Ovary (tissue), 9 donors: ENCODE results near the gene CLDN22. TPM values are rescaled to one million over a fixed set of nuclear protein-coding genes. Genes with fewer than 3 reads are reported as not detected.

ENCODE experiments used
- DNase-seq, 5 donors: peaks; one replicate each; pipeline ENCODE4 v3.0.0-alpha.2; 2019 to 2020
- H3K27ac ChIP-seq, 2 donors: fragments of 200-600 bp; one replicate each; pipeline versions ENCODE4 v1.5.1 to v1.8.0; 2019 to 2022
- H3K27me3 ChIP-seq: fragments of 200-600 bp; one replicate; pipeline ENCODE4 v1.8.0; 2022
- H3K36me3 ChIP-seq: fragments of 200-600 bp; sonication (generic); one replicate; pipeline ENCODE4 v1.5.1; 2019
- H3K4me1 ChIP-seq: one replicate; pipeline ENCODE4 v1.8.1; 2013; ENCODE audit warnings: mild to moderate bottlenecking, moderate library complexity; ENCODE audit not compliant: insufficient read depth
- H3K4me3 ChIP-seq: fragments of 200-600 bp; sonication (generic); one replicate; pipeline ENCODE4 v1.5.1; 2017
- H3K9me3 ChIP-seq, 2 donors: fragments of 200-600 bp in 1 of 2; sonication (generic) in 1 of 2; one replicate each; pipeline versions ENCODE4 v1.5.1 to v1.8.1; 2013 to 2019; ENCODE audit warnings: mild to moderate bottlenecking in 1 of 2, moderate library complexity in 1 of 2
- CTCF ChIP-seq, 3 donors: fragments of 450-650 bp in 2 of 3; fragments of 200-600 bp in 1 of 3; IDR thresholded peaks; one replicate each; pipeline versions ENCODE4 v1.5.1 to v1.8.0; 2016 to 2022; ENCODE audit warnings: antibody characterized with exemption in 3 of 3, mild to moderate bottlenecking in 1 of 3
- EP300 ChIP-seq: sonication (generic); formaldehyde crosslinking; IDR thresholded peaks from one replicate; pipeline ENCODE4 v1.6.1; 2017; ENCODE audit warnings: antibody characterized with exemption
- POLR2A ChIP-seq: fragments of 450-650 bp; IDR thresholded peaks from one replicate; pipeline ENCODE4 v1.6.1; 2017; ENCODE audit warnings: antibody characterized with exemption, mild to moderate bottlenecking, moderate library complexity
- WGBS, 3 donors: extraction: QIAGEN DNeasy Blood & Tissue Kit in 1 of 3; methylation state at CpG; one replicate each; pipeline versions ENCODE4 v1.1.5 to v1.1.7; 2013 to 2017; 5-methylcytosine and 5-hydroxymethylcytosine counted together
- intact Hi-C, 4 donors: fragments of 100-400 bp; cut with DNase I; formaldehyde crosslinking; loops; one replicate each; pipeline versions ENCODE4 v1.11.0 to v1.15.1; 2022 to 2023
- polyA plus RNA-seq, 2 donors: library from polyadenylated mRNA; stranded (reverse); fragments of 200-250 nt in 1 of 2; fragments of 350-450 nt in 1 of 2; fragmentation: Illumina TruSeq in 1 of 2; extraction: RNeasy Lipid Tissue Mini Kit (QIAGEN cat#74804) in 1 of 2; gene quantifications; one replicate each; pipeline ENCODE4 v1.2.3, GENCODE V29; 2013 to 2014
- total RNA-seq, 7 donors: library from RNA; depleted of rRNA in 2 of 7; stranded (reverse); fragments of >200 nt in 2 of 7; fragmentation: NEBNext Ultra II Directional in 3 of 7; extraction: Animal tissue kit (Norgen Biotek cat#: 25700) in 3 of 7; gene quantifications; one replicate each; pipeline versions ENCODE4 v1.1.0 to v1.2.4, GENCODE V29; 2016 to 2023
- donor health status: DM: no; HTN: no; CAD: no; lungs with moderate emphysema.
- donor health status: DM: no; HTN: no; CAD: no.
- donor health status: Bipolar disorder and iron deficiency.
- donor health status: DM: yes; HTN: yes; CAD: no.
- donor health status: DM: no; HTN: no; CAD: no.
- donor health status: DM: yes; HTN: yes; CAD: no.

The CLDN22 gene
- total and polyA plus RNA-seq, 9 donors, result 0.08 to 0.11 TPM; not detected in 7

GRCh38 chr4:183330841-183331240 lies 10.8 kb upstream of the CLDN22 start:
- no peak overlapping the region for H3K4me3 ChIP-seq
- H3K36me3 ChIP-seq, result no peaks in the 10 kb centered on the region
- H3K27ac ChIP-seq, result no peak overlapping the region
- no peak for DNase-seq
- 86 to 96% (median 87%) methylated on average over 2 of the region's 2 CpGs for WGBS, 3 donors
- H3K9me3 ChIP-seq, result no peaks in the 10 kb centered on the region
- no peak for TF ChIP-seq CTCF (IDR thresholded peaks at IDR 0.05)
- no peak for TF ChIP-seq EP300
- no peak for TF ChIP-seq POLR2A
- intact Hi-C loops, result no loop called here
- no peaks in the 10 kb centered on the region for H3K4me1 ChIP-seq
- no peaks in the 10 kb centered on the region for H3K27me3 ChIP-seq

GRCh38 chr4:183329954-183330742 lies 10.1 kb upstream of the CLDN22 start:
- Histone ChIP-seq H3K27me3 (no peaks in the 10 kb centered on the region), H3K27ac (no peak overlapping the region), H3K36me3 (no peaks in the 10 kb centered on the region), H3K4me1 (no peaks in the 10 kb centered on the region), H3K4me3 (no peak overlapping the region), H3K9me3 (no peaks in the 10 kb centered on the region)
- TF ChIP-seq CTCF (IDR thresholded peaks at IDR 0.05) (no peak), POLR2A (no peak), EP300 (no peak)
- no peak for DNase-seq
- 68 to 84% (median 83%) methylated on average over 10 of the region's 10 CpGs for WGBS, 3 donors
- intact Hi-C loops, result no loop called here

- Histone ChIP-seq H3K36me3 (no peaks in the 10 kb centered on the region), H3K27ac (no peak overlapping the region), H3K9me3 (no peaks in the 10 kb centered on the region), H3K27me3 (no peaks in the 10 kb centered on the region), H3K4me3 (no peak overlapping the region), H3K4me1 (no peaks in the 10 kb centered on the region)
- WGBS, 3 donors, result 79 to 92% (median 80%) methylated on average over 6 of the region's 6 CpGs
- no peak for TF ChIP-seq POLR2A
- no peak for TF ChIP-seq EP300
- TF ChIP-seq CTCF (IDR thresholded peaks at IDR 0.05), result no peak
- DNase-seq, result no peak
- intact Hi-C loops, result no loop called here
These were observed 9.2 kb upstream of the CLDN22 start for GRCh38 chr4:183329244-183329643.

- DNase-seq, result no peak
- no peaks in the 10 kb centered on the region for H3K4me1 ChIP-seq
- TF ChIP-seq POLR2A (no peak), EP300 (no peak), CTCF (IDR thresholded peaks at IDR 0.05) (no peak)
- 11 to 21% (median 20%) methylated on average over 7 of the region's 7 CpGs for WGBS, 3 donors
- H3K27ac ChIP-seq, result no peak overlapping the region
- no peak overlapping the region for H3K4me3 ChIP-seq
- no peaks in the 10 kb centered on the region for H3K36me3 ChIP-seq
- no peaks in the 10 kb centered on the region for H3K27me3 ChIP-seq
- no peaks in the 10 kb centered on the region for H3K9me3 ChIP-seq
- intact Hi-C loops, result no loop called here
These were observed 8.8 kb upstream of the CLDN22 start for GRCh38 chr4:183328832-183329231.
